GM20000 (cell line): ENCODE measurements around the gene ARHGAP8.

Experiments used
- DNase-seq: peaks from one replicate; pipeline ENCODE4 v3.0.0; 2012; ENCODE audit warnings: low spot score
- CTCF ChIP-seq: IDR thresholded peaks from 2 replicates; pipeline ENCODE4 v1.5.1; 2012; ENCODE audit warnings: mild to moderate bottlenecking, control low read depth; ENCODE audit errors: extremely low read depth, missing control alignments

The ARHGAP8 gene

DNA sequence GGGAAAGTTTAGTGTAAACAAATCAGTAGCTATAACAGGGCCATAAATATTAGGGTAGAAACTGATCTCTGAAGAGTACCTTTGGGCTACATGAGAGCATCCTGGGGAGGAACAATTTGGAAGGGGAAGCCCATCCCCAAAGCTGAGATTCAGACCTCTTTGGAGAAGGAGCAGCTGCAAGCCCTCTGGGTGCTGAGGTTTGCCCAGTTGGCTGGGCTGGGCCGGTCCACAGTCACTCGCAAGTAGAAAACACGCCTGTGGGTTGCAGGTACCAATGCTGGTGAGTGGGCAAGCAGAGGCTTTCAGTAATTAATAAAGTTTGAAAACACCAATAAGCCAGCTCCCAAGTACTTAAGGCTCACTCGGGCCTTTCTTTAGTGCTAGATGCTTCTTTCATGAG, 124.5 kb downstream of the ARHGAP8 start:
- DNase-seq = no peak
- TF ChIP-seq CTCF = no peak

DNA sequence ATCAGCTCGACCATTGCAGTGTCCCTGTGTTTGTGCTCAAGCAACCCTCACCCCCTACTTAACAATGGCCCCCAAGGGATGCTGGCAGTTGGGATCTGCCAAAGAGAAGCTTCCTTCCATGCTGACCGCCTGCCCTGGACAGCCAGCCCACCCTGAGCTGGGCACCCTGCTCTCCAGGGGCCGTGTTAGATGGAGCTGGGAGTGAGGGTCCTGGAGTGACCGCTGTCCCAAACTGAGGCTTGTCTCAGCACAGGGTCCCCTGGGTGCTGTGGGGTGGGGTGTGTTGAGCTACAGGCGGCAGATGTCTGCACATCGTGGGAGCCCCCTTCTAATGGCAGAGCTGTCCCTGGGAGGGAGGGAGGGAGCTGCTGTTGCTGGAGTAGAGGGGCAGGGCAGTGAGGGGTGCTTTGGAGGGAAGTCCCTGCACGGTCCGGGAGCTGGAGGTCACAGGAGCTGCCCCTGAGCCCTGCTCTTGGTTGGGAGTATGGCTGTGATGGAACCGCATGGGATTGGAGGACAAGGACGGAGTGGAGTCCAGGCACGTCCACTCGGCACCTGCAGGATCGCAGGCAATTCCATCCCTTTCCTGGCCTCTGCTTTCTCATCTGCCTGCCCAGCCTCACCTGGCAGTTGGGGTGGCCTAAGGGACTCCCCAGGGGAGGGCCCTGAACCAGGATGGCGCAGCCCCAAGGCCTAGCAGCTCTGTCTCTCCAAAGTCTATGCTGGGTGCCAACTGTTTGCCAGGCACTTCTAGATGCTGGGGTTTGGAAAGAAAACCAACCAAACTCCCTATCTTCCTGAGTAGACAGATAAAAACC, 126.3 kb downstream of the ARHGAP8 start:
- no peak for TF ChIP-seq CTCF
- no peak for DNase-seq

DNA sequence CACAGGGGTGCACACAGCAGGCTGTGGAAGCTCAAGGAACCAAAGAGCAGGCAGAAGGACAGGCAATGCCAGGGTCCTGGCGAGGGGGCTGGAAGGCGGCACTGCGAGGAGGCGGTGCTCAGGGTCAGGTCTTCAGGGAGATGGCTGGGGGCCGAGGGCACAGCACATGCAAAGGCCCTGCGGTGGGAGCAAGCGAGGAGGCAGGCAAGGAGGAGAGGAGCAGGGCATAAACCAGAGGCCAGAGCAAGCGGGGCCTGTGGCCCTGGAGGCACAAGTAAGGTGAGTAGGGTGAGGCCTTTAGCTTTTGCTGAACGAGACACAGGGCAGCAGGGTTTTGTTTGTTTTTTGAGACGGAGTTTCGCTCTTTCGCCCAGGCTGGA, 126.9 kb downstream of the ARHGAP8 start:
- no peak for DNase-seq
- TF ChIP-seq CTCF = no peak

DNA sequence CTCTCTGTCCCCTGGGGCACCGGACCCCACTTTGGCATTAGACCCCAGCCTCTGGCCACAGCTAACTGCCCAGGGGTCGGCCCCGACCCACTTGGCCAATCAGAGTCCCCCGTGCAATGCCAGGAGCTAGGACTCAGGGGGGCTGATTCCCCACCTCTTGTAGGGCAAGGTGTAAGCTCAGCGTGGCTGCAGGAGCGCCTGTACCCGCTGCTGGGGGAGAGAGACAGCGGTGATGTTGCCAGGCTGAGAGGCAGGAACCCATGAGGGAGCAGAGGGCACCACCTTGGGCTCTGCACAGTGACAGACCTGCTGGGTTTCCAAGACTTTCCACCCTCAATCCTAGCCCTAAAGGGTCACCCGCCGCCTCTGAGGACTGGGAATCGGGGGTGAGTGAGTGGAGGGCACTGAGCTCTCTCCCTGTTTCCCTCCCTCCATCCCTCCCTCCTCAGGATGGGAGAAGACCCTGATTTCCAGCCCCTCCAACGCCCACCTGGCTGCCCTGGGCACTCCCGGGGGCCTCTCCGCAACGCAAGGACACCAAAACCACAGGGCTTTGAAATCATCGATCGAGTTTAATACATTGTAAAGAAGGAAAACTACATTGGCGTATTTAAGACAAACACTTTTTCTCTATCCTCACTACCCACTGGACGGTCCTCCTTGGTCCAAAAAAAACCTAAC, 128.4 kb downstream of the ARHGAP8 start:
- no peak for TF ChIP-seq CTCF
- DNase-seq = no peak

GRCh38 chr22:44881624-44882023, 129.2 kb downstream of the ARHGAP8 start:
- TF ChIP-seq CTCF = no peak

GRCh38 chr22:44882226-44882905, 130.0 kb downstream of the ARHGAP8 start:
- DNase-seq = no peak
- no peak for TF ChIP-seq CTCF

More at GRCh38 chr22:44881624-44882023, 129.2 kb downstream of the ARHGAP8 start:
- no peak for DNase-seq

DNA sequence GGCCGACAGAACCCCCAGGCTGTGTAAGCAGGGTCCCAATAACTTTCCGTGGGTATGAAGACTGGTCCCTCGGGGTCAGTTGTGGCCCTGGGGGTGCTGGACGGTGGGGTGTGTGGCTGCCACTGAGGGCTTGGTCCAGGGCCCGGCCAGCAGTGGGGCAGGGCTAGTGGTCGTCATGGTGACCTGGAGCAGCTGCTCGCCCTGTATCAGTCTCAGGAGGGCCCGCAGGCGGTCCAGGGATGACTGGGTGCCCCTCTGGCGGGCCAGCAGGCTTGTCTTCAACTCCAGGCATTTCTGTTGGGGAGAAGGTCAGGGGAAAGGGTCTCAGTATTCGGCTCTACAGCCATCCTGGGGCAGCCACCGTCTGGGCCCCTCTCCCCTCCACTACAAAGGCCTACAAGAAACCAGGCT, 130.6 kb downstream of the ARHGAP8 start:
- no peak for DNase-seq

More for the DNA sequence above, 130.6 kb downstream of the ARHGAP8 start:
- no peak for TF ChIP-seq CTCF
